HG03196 (cell line): Measurements from ENCODE around the gene KIRREL3.
"Not testable (repeated sequence)": the region's sequence is repeated elsewhere in the genome, so short reads cannot be mapped to it uniquely, and the experiment has no call there.

Experiments
- ATAC-seq: cut with Tn5 transposase; IDR thresholded peaks from one replicate; pipeline ENCODE4 v1.9.1; 2021; ENCODE audit not compliant: unreplicated experiment

The KIRREL3 gene

DNA sequence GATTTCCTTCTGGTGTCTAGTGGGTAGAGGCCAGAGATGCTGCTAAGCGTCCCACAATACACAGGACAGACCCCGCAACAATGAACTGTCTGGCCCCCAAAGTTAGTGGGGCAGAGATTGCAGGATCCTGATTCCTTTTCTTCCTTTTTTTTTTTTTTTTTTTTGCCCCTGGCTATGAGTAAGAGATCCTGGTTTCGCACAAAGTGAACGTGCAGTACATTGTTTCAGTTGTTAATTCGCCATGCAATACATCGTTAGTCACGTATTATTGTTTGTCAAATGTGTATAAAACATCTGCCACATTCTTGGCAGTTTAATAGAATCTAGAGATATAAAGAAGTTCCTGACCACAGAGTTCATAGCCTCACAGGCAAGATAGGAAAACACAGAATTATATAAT, 624.8 kb downstream of the KIRREL3 start:
- ATAC-seq: no peak

DNA sequence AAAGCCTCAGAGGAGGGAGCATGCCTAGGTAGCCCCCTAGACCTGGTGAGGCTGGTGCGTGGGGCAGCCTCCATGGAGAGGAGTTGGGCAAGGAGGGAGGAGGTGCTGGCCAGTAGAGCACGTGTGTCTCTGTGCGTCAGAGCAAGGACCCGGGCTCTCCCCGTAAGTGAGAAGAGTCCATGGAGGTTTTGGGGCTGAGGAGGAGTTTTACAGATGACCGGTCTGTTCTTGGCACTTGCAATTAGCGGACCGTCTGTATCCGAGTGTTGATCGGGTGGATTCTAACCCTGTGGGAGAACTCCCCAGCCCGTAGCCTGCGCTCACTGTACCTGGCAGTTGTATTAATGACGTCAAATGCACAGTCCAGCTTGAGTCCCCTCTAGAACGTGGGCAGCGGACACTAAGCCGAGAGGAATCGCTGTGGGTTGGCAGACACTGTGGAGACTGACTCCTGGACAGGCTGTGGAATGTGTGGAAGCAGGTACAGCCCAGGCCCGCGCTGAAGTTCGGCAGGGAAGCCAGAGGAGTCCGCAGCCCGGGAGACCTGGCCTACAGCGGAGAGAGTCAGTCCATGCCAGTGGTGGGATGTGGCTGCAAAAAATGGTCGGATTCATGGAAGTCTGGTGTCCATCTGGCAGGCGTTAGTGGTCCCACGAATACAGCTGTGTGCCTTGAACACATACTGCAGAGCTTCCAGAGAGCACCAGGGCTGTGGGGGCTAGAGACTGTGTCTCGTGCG, 625.8 kb downstream of the KIRREL3 start:
- ATAC-seq: not testable (repeated sequence)

DNA sequence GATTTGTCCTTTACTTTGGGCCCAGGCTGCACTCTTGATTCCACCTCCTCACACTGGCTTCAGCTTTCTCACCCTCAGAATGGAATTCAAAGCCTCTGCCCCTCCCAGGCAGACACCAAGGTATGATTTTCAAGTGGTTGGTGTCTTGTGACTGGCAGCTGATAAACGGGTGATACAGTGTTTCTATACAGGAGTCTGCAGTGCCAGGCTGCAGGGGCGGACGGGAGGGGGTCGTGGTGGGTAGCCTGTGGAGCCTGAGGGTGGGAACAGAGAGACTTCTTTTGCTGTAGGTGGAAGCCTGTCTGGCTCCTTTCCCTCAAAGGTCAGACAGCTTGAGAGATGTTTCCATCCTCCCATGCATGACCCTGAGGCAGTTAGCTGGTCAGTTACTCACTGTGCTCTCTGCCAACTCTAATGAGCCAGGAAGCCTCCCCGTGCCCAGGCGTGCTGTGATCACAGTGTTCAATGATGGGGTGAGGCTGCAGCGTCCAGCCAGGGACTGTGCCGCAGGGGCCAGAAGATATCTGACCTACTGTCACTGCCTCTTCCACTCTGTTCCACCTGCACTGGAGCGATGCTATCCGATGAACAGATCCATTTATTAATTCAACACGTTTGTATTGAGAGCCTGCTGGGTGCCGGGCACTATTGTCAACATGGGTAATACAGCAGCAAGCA, 627.0 kb downstream of the KIRREL3 start:
- ATAC-seq: not testable (repeated sequence)
